ENCODE measurements around the gene ZNF215. TPM values are rescaled to one million over a fixed set of nuclear protein-coding genes. Genes with fewer than 3 reads are reported as not detected.

ZNF215 gene
- total and polyA plus RNA-seq, 2 experiments from 2014 or later: 17.3 to 20.8 TPM

- H3K36me3 Mint-ChIP-seq (ENCODE audit: low read depth): no peaks in the 10 kb centered on the region
- DNase-seq (ENCODE audit: low spot score) (no peak), ATAC-seq (no peak)
- Histone ChIP-seq H3K27me3 (ENCODE audit: insufficient read depth) (no peaks in the 10 kb centered on the region), H3K27ac (ENCODE audit: low read depth) (no peak overlapping the region), H4K20me1 (replicated peaks; ENCODE audit: insufficient read depth) (no peaks in the 10 kb centered on the region), H3K4me3 (no peak overlapping the region), H3K79me2 (replicated peaks; ENCODE audit: insufficient read depth) (no peaks in the 10 kb centered on the region), H2AFZ (no peak overlapping the region), H3K9me2 (ENCODE audit: insufficient read depth) (no peaks in the 10 kb centered on the region), H3K36me3 (ENCODE audit: insufficient read depth) (no peaks in the 10 kb centered on the region), H3K4me2 (no peak overlapping the region), H3K4me1 (ENCODE audit: insufficient read depth) (peaks cover 2% of the 10 kb centered on the region; the same call in 1 of the 2 replicates), H3F3A (replicated peaks; ENCODE audit: low read depth) (no peaks in the 10 kb centered on the region)
- no peak overlapping the region for H3K4me3 Mint-ChIP-seq
- H3K27me3 Mint-ChIP-seq (ENCODE audit: insufficient read depth, low read depth, poor library complexity): no peaks in the 10 kb centered on the region
- H3K27ac Mint-ChIP-seq: no peak overlapping the region
- no peaks in the 10 kb centered on the region; the same call in 1 of the 3 replicates for H3K9me3 Mint-ChIP-seq
- TF ChIP-seq REST (IDR thresholded peaks at IDR 0.05; ENCODE audit: unreplicated experiment) (no peak), ZNF331 (CRISPR knock-in tag; IDR thresholded peaks at IDR 0.05; ENCODE audit: low read depth) (no peak), ETS1 (IDR thresholded peaks at IDR 0.05) (no peak), STAT1 (IDR thresholded peaks at IDR 0.05; ENCODE audit: unreplicated experiment) (no peak), EZH2phosphoT487 (IDR thresholded peaks at IDR 0.05; ENCODE audit: unreplicated experiment) (no peak), EZH2 (IDR thresholded peaks at IDR 0.05; ENCODE audit: low read depth, unreplicated experiment) (no peak), ZNF462 (CRISPR knock-in tag; IDR thresholded peaks at IDR 0.05) (no peak), CTCF (conservative IDR thresholded peaks at IDR 0.05; ENCODE audit: low read depth in 2 of 2) (no peak), NANOG (IDR thresholded peaks at IDR 0.05; ENCODE audit: borderline replicate concordance) (no peak), JUNB (IDR thresholded peaks at IDR 0.05; ENCODE audit: unreplicated experiment) (no peak), POLR2AphosphoS5 (IDR thresholded peaks at IDR 0.05; ENCODE audit: low read depth) (no peak)
- H3K4me1 Mint-ChIP-seq: no peaks in the 10 kb centered on the region
Observed at GRCh38 chr11:6888830-6889229, 37.4 kb upstream of the ZNF215 start.
